Breast epithelium (tissue), 3 donors: ENCODE data around the gene SLF2.

Source experiments
- CTCF ChIP-seq, 3 donors: fragments of 450-650 bp; IDR thresholded peaks; one replicate each; pipeline ENCODE4 v1.5.1; 2016 to 2017; ENCODE audit warnings: antibody characterized with exemption in 3 of 3, mild to moderate bottlenecking in 3 of 3, moderate library complexity in 3 of 3
- POLR2A ChIP-seq: fragments of 450-650 bp; IDR thresholded peaks from one replicate; pipeline ENCODE4 v1.6.1; 2016; ENCODE audit warnings: antibody characterized with exemption, mild to moderate bottlenecking, moderate library complexity

GRCh38 chr10:100978901-100979195 lies 66.1 kb downstream of the SLF2 start:
- TF ChIP-seq CTCF (IDR thresholded peaks at IDR 0.05) (no peak), POLR2A (no peak)
